HS-27A (cell line): ENCODE data around the gene ANKFN1.

Experiments used
- DNase-seq: peaks from one replicate; pipeline ENCODE4 v3.0.0-alpha.2; 2012; ENCODE audit warnings: low read depth, missing footprints

ANKFN1 gene

GRCh38 chr17:56148333-56148732 is 4.9 kb upstream of the ANKFN1 start:
- DNase-seq = no peak

DNA sequence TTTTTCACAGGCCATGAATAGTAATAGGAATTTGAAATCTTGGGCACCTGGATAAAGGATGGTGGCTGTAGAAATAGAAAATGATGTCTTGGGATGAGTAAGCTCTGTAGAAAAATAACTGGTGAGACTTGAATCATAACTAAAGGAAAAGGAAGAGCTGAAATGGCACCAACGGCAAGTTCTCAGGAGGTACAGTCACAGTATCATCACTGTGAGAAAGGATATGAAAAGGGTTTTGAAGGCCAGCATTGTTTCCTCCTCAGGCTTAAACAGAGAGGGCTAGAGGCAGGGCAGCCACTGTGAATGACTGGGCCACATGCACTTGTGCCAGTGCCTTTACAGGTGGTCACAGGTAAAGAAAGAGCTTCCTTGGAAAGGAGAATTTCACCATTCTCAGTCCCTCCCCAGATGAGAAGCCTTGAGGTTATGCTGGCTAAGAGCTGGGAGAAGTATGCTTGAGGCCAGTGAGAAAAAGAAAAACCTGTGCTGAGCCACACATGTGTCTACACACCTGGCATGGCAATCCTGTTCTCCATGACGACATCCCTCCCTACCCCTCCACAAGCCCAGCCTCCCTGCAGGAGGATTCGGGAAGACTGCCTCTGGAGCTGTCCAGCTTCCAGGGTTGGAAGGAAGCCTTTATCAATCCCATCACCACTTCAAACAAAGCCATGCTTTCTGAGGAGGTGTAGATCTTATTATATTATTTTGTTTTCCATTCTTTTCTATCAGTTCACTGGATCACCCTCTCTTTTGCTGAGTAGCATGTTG is 3.8 kb upstream of the ANKFN1 start:
- no peak for DNase-seq

GRCh38 chr17:56150649-56151048 is 2.6 kb upstream of the ANKFN1 start:
- DNase-seq = no peak

DNA sequence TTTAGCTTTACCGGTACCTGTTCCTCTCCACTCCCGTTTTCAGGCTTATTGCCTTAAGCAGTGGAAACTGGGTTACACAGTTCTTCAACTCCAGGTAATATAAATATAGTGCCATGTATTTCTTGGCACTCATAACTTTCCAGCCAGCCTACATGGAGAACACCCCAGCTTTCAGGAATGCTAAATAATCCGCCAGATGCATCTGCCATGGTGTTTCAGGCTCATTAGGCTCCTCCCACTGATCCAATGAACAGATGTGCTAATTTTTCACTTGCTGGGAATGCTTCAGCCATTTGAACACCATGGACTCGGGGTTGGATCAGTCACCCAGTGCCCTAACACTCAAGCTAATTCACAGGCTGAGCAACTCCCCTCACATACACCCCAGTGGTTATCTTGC is 4.6 kb downstream of the ANKFN1 start:
- no peak for DNase-seq

GRCh38 chr17:56158344-56158743 is 5.1 kb downstream of the ANKFN1 start:
- DNase-seq = no peak

GRCh38 chr17:56158915-56159825 is 5.9 kb downstream of the ANKFN1 start:
- no peak for DNase-seq

- no peak for DNase-seq
Measured at GRCh38 chr17:56159826-56160380, 6.6 kb downstream of the ANKFN1 start.

- no peak for DNase-seq
Measured at GRCh38 chr17:56160422-56160821, 7.1 kb downstream of the ANKFN1 start.

DNA sequence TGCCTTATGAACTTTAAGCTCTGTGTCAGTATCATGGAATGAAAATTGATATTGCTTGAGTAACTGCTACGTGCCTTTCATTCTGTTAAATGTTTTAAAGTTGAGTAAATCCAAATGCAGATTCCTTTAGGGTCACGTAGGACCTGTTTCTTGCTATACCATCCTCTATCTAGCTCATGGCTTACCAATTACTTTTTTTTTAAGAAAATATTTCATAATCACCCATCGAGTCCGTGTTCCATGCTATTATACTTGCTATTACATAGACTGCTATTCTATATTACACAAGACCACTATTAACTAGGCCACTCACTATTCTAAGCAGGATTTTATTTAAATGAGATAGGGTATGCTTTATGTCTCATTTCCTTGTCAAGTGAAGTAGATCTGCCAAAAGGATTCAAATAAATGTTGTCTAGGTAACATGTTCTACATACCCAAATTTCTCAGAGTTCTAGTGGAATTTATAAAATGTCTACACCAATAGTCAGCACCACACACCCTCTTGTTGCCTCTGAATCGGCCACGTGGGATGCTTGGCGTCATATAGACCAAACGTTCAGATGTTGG is 11.9 kb downstream of the ANKFN1 start:
- peak; percentile 88 for DNase-seq

DNA sequence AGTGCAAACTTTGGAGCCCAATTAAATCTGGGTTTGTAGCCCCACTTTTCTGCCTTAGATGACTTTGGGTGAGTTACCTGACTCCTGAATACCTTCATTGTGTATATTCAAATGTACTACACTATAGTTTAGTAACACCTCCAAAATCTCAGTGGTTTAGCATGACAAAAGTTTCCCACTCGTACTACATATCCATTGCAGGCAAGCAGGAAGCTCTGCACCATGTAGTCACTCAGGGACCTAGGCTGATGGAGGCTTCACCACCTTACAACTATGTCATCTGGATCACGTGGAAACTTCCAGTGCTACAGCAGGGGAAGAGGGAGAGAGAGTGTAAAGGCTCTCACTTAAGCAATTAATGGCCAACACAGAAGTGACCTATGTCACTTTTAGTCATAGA is 14.2 kb downstream of the ANKFN1 start:
- DNase-seq = no peak

DNA sequence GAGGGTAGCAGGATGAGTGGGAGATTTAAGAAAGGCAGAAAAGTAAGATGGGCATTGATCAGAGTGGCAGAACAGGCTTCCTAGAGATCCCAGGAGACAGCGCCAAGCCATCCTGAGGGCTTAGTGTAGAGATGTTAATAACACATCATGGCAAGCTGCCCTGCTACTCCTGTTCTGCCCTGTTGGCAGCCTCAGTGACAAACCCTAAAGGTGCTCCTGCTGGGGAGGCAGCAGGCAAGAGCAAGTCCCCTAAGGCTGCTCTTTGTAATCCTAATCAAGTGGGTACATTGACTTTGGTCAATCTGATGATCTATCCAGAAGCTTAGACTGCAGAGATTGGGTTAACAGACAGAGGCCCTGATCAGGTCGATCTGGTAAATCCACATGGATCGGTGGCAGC is 16.3 kb downstream of the ANKFN1 start:
- DNase-seq = no peak

- no peak for DNase-seq
Measured at GRCh38 chr17:56171186-56171959, 18.1 kb downstream of the ANKFN1 start.

DNA sequence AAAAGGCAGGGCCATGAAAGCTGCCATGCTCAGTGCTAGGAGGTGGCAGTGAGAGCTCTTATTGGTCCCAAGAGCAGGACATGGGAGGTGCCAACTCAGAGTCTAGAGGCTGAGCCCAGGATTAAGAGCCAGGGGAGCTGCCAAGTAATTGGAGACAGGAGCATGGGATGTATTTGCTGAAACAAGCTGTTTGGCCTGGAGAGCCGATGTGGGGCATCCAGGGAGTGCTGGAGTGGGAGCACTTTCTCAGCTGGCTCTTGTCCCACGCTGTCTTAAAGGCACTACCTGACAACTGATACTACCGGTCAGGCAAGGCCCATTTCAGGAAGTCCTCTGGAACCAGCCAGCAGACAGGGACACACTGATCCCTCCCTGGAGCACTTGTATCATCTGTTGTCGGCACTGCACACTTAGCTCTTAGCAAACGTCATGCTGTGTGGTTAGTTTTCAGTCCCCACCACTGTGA is 19.3 kb downstream of the ANKFN1 start:
- DNase-seq = no peak

DNA sequence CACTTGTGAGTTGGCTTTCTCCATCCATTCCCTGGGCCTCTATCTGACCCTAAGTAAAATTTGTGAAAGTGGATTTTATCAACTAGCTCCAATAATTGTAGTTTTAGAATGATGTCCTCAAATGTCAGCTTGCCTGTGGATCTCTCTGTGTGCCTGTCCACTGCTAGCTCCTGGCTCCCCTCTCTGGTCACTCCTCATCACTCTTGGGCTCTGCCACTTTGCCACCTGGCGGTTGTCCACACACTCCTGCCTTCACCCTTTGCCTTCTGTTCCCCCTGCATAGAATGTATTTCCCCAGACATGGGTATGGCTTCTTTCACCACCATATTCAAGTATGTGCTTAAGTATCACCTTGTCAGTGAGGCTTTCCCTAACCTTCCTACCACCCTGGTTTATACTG is 19.8 kb downstream of the ANKFN1 start:
- no peak for DNase-seq

GRCh38 chr17:56173958-56174835 is 20.9 kb downstream of the ANKFN1 start:
- DNase-seq = no peak

DNA sequence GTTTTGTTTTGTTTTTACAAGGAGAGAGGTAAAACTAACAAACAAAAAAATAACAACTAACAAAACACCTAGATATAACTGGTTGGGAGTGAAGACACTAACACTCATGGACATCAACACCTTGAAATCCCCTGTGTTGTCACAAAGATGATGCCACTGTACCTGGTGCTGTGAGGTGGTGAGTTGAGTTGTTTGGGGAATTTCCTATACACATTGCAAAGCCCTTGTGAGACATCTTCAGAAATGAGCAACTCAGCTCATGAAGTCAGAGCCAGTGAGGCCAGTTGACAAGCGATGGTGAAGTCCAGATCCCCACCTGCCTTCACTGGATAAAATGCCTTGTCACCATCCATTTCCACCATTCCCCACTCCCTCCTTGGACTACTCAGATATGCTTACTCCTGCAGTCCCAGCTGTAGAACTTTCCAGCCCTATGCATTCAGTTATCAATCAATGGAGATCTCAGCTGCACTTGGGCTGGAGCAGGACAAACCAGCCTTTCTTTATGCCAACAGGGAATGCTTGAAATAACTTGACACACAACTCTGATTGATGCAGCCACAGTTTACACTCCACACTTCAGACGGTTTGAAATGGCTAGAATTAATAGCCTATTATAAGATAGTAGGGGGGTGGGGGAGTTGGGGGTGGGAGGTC is 22.2 kb downstream of the ANKFN1 start:
- no peak for DNase-seq

- DNase-seq = peak; percentile 97
Measured at GRCh38 chr17:56176091-56176490, 22.8 kb downstream of the ANKFN1 start.

GRCh38 chr17:56177361-56177760 is 24.1 kb downstream of the ANKFN1 start:
- no peak for DNase-seq

GRCh38 chr17:56178203-56178602 is 24.9 kb downstream of the ANKFN1 start:
- no peak for DNase-seq

DNA sequence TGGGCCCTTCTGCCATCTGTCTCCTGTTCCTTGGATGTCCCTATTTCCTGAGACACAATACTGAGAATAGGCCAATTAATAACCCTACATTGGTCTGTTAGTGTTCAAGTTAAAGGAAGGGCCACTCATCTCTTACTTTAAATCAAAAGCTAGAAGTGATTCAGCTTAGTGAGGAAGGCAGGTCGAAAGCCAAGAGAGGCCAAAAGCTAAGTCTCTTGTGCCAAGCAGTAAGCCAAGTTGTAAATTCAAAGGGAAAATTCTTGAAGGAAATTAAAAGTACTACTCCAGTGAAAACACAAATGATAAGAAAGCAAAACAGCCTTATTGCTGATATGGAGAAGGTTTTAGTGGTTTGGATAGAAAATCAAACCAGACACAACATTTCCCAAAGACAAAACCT is 28.8 kb downstream of the ANKFN1 start:
- DNase-seq = no peak
